SK-N-SH treated with all-trans-retinoic acid at 6 μM for 48 hours (cell line): ENCODE measurements around the gene COL6A5.

Experiments used
- ATAC-seq: fragments of 200-7000 bp; cut with Tn5 transposase; 3 replicates; pipeline ENCODE4 v1.9.1; 2020; ENCODE audit warnings: mild to moderate bottlenecking, moderate library complexity
- ARNTL ChIP-seq: fragments of 450-650 bp; formaldehyde crosslinking; IDR thresholded peaks from 2 replicates; pipeline ENCODE4 v1.5.0; 2020; ENCODE audit warnings: low read depth, mild to moderate bottlenecking, moderate library complexity, borderline replicate concordance
- BACH2 ChIP-seq: fragments of 250-450 bp; sonication (Bioruptor Pico); IDR thresholded peaks from 2 replicates; pipeline ENCODE4 v1.9.0; 2021; ENCODE audit warnings: mild to moderate bottlenecking, borderline replicate concordance
- CREB5 ChIP-seq: fragments of 250-450 bp; sonication (Bioruptor Pico); IDR thresholded peaks from 2 replicates; pipeline ENCODE4 v1.5.1; 2020; ENCODE audit warnings: low read depth, mild to moderate bottlenecking, moderate library complexity
- CSDC2 ChIP-seq: fragments of 250-450 bp; sonication (Bioruptor Pico); IDR thresholded peaks from 2 replicates; pipeline ENCODE4 v1.5.0; 2020; ENCODE audit warnings: mild to moderate bottlenecking, moderate library complexity
- CSRNP3 ChIP-seq: fragments of 250-450 bp; sonication (Bioruptor Pico); IDR thresholded peaks from 2 replicates; pipeline ENCODE4 v1.5.1; 2021; ENCODE audit warnings: mild to moderate bottlenecking, moderate library complexity
- ESRRG ChIP-seq: fragments of 250-450 bp; sonication (Bioruptor Pico); IDR thresholded peaks from 2 replicates; pipeline ENCODE4 v1.6.1; 2021; ENCODE audit warnings: mild to moderate bottlenecking
- GLIS3 ChIP-seq: fragments of 250-450 bp; sonication (Bioruptor Pico); IDR thresholded peaks from 2 replicates; pipeline ENCODE4 v1.5.0; 2020; ENCODE audit warnings: mild to moderate bottlenecking, moderate library complexity
- ISL1 ChIP-seq: fragments of 250-450 bp; sonication (Bioruptor Pico); IDR thresholded peaks from 2 replicates; pipeline ENCODE4 v2.1.2; 2022; ENCODE audit warnings: mild to moderate bottlenecking, moderate library complexity
- OSR1 ChIP-seq: fragments of 250-450 bp; sonication (Bioruptor Pico); IDR thresholded peaks from 2 replicates; pipeline ENCODE4 v1.8.0; 2022; ENCODE audit warnings: moderate library complexity, mild to moderate bottlenecking, inconsistent platforms
- PATZ1 ChIP-seq: fragments of 250-450 bp; sonication (Bioruptor Pico); IDR thresholded peaks from 2 replicates; pipeline ENCODE4 v1.8.0; 2020; ENCODE audit warnings: mild to moderate bottlenecking, moderate library complexity, borderline replicate concordance
- PPARA ChIP-seq: fragments of 250-450 bp; sonication (Bioruptor Pico); IDR thresholded peaks from 2 replicates; pipeline ENCODE4 v1.5.0; 2020; ENCODE audit warnings: mild to moderate bottlenecking, borderline replicate concordance
- SNAI2 ChIP-seq: fragments of 250-450 bp; sonication (Bioruptor Pico); IDR thresholded peaks from 2 replicates; pipeline ENCODE4 v1.5.0; 2020; ENCODE audit warnings: mild to moderate bottlenecking, moderate library complexity
- TCF4 ChIP-seq: fragments of 250-450 bp; sonication (Bioruptor Pico); IDR thresholded peaks from 2 replicates; pipeline ENCODE4 v1.8.0; 2021; ENCODE audit warnings: mild to moderate bottlenecking, moderate library complexity, borderline replicate concordance
- TOX ChIP-seq: fragments of 250-450 bp; sonication (Bioruptor Pico); IDR thresholded peaks from 2 replicates; pipeline ENCODE4 v1.8.0; 2021; ENCODE audit warnings: mild to moderate bottlenecking, moderate library complexity, borderline replicate concordance
- ZC3H10 ChIP-seq: fragments of 250-450 bp; sonication (Bioruptor Pico); IDR thresholded peaks from 2 replicates; pipeline ENCODE4 v1.5.1; 2021; ENCODE audit warnings: mild to moderate bottlenecking, moderate library complexity
- ZFP3 ChIP-seq: fragments of 250-450 bp; sonication (Bioruptor Pico); IDR thresholded peaks from 2 replicates; pipeline ENCODE4 v1.5.0; 2020; ENCODE audit warnings: mild to moderate bottlenecking, moderate library complexity
- ZNF565 ChIP-seq: fragments of 450-650 bp; formaldehyde crosslinking; conservative IDR thresholded peaks from 2 replicates; pipeline ENCODE4 v1.5.0; 2020; ENCODE audit warnings: low read depth, mild to moderate bottlenecking, moderate library complexity
- ZNF8 ChIP-seq: fragments of 450-650 bp; formaldehyde crosslinking; IDR thresholded peaks from 2 replicates; pipeline ENCODE4 v1.5.0; 2020; ENCODE audit warnings: mild to moderate bottlenecking, moderate library complexity
- TF ChIP-seq, protein P1 (sequence below): fragments of 250-450 bp; sonication (Bioruptor Pico); IDR thresholded peaks from 2 replicates; pipeline ENCODE4 v1.8.0; 2021; ENCODE audit warnings: low read depth, mild to moderate bottlenecking, moderate library complexity, borderline replicate concordance
- TF ChIP-seq, protein P2 (sequence below): fragments of 250-450 bp; sonication (Bioruptor Pico); IDR thresholded peaks from 2 replicates; pipeline ENCODE4 v1.5.0; 2020; ENCODE audit warnings: mild to moderate bottlenecking, moderate library complexity

COL6A5 gene

DNA sequence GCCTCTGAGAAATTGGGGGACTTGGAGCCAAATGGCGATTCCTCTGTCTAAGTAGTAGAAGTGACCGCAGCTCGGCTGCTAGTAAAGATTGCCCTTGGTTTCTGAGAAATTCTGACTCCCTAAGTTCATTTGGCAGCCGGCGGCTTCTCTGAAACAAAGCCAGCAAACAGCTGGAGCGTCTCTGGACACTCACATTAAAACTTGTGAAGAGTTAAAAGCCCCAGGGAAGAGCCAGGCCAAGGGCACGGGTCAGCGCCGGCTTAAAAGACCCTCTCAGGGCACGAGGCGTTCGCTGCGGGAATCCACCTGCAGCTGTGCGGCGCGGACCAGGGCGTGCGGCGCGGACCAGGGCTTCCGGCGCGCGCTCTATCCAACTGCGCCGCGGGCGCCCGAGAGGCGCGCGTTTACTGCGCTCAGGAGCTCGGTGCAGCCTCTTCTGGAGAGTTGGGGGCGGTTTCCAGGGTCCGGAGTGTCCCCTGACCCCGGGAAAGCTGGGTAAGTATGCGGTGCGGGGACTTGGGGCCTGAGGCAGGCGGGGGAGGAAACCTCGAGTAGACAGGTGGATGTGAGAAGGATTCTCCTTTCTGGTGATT lies at the start of gene COL6A5:
COL6A5 (plus strand) TSS at position 186 of the 593 bp plus-strand sequence. CDS start 27,967 bp downstream, outside the sequence.
- no peak for ATAC-seq
- TF ChIP-seq CREB5 (CRISPR knock-in tag): no peak
- TF ChIP-seq TCF4 (CRISPR knock-in tag): no peak
- no peak for TF ChIP-seq OSR1 (CRISPR knock-in tag)
- TF ChIP-seq ARNTL (CRISPR knock-in tag): no peak
- TF ChIP-seq, protein P1, sequence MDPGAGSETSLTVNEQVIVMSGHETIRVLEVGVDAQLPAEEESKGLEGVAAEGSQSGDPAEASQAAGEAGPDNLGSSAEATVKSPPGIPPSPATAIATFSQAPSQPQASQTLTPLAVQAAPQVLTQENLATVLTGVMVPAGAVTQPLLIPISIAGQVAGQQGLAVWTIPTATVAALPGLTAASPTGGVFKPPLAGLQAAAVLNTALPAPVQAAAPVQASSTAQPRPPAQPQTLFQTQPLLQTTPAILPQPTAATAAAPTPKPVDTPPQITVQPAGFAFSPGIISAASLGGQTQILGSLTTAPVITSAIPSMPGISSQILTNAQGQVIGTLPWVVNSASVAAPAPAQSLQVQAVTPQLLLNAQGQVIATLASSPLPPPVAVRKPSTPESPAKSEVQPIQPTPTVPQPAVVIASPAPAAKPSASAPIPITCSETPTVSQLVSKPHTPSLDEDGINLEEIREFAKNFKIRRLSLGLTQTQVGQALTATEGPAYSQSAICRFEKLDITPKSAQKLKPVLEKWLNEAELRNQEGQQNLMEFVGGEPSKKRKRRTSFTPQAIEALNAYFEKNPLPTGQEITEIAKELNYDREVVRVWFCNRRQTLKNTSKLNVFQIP (CRISPR knock-in tag): no peak
- TF ChIP-seq ZNF565 (CRISPR knock-in tag): no peak
- TF ChIP-seq BACH2 (CRISPR knock-in tag): no peak
- no peak for TF ChIP-seq ZFP3
- TF ChIP-seq ISL1 (CRISPR knock-in tag): no peak
- TF ChIP-seq CSRNP3 (CRISPR knock-in tag): no peak
- TF ChIP-seq, protein P2, sequence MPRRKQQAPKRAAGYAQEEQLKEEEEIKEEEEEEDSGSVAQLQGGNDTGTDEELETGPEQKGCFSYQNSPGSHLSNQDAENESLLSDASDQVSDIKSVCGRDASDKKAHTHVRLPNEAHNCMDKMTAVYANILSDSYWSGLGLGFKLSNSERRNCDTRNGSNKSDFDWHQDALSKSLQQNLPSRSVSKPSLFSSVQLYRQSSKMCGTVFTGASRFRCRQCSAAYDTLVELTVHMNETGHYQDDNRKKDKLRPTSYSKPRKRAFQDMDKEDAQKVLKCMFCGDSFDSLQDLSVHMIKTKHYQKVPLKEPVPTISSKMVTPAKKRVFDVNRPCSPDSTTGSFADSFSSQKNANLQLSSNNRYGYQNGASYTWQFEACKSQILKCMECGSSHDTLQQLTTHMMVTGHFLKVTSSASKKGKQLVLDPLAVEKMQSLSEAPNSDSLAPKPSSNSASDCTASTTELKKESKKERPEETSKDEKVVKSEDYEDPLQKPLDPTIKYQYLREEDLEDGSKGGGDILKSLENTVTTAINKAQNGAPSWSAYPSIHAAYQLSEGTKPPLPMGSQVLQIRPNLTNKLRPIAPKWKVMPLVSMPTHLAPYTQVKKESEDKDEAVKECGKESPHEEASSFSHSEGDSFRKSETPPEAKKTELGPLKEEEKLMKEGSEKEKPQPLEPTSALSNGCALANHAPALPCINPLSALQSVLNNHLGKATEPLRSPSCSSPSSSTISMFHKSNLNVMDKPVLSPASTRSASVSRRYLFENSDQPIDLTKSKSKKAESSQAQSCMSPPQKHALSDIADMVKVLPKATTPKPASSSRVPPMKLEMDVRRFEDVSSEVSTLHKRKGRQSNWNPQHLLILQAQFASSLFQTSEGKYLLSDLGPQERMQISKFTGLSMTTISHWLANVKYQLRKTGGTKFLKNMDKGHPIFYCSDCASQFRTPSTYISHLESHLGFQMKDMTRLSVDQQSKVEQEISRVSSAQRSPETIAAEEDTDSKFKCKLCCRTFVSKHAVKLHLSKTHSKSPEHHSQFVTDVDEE (CRISPR knock-in tag): no peak
- no peak for TF ChIP-seq ESRRG (CRISPR knock-in tag)
- TF ChIP-seq TOX (CRISPR knock-in tag): no peak
- TF ChIP-seq SNAI2: no peak
- no peak for TF ChIP-seq ZC3H10 (CRISPR knock-in tag)
- TF ChIP-seq GLIS3: no peak
- TF ChIP-seq PATZ1 (CRISPR knock-in tag): no peak
- TF ChIP-seq ZNF8 (CRISPR knock-in tag): no peak
- TF ChIP-seq CSDC2 (CRISPR knock-in tag): no peak

- no peak for TF ChIP-seq TCF4 (CRISPR knock-in tag)
- TF ChIP-seq, protein P1 (CRISPR knock-in tag): no peak
- TF ChIP-seq GLIS3: no peak
- no peak for TF ChIP-seq ZNF565 (CRISPR knock-in tag)
- TF ChIP-seq TOX (CRISPR knock-in tag): no peak
- no peak for TF ChIP-seq PATZ1 (CRISPR knock-in tag)
- TF ChIP-seq, protein P2 (CRISPR knock-in tag): no peak
- TF ChIP-seq ESRRG (CRISPR knock-in tag): no peak
- no peak for TF ChIP-seq ZNF8 (CRISPR knock-in tag)
- TF ChIP-seq PPARA (CRISPR knock-in tag): no peak
- no peak for TF ChIP-seq OSR1 (CRISPR knock-in tag)
- TF ChIP-seq CSRNP3 (CRISPR knock-in tag): no peak
- no peak for TF ChIP-seq BACH2 (CRISPR knock-in tag)
- TF ChIP-seq, all 23 proteins: peak for 0
- ATAC-seq: no peak
Measured at GRCh38 chr3:130299531-130299930, 45.9 kb upstream of the COL6A5 start.
